Measurements from ENCODE around the gene NR4A1.

DNA sequence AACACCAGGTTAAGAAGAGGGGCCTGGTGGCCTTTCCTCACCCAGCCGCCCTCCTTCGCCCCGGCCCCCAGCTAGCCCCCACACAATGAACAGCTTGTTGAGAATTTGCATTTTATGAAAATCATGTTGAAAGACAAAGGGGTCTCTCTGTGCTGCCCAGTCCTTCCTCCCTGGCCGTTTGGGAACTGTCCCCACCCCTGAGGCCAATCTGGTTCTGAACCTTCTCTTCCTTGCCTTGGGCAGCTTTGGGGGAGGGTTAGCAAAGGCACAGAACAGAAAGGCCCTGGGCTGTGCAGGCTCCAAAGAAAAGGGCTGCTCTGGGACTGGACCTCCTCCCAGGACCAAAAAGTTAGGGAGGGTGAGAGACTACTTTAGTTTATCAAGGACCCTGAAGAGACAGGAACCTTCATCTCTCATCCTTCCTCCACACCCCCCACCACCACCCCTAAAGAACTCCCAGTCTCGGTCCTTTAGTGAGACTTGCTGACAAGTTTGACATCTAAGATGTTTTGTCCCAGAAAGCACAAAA is 43.2 kb upstream of the NR4A1 start:
- TF ChIP-seq, protein P1, sequence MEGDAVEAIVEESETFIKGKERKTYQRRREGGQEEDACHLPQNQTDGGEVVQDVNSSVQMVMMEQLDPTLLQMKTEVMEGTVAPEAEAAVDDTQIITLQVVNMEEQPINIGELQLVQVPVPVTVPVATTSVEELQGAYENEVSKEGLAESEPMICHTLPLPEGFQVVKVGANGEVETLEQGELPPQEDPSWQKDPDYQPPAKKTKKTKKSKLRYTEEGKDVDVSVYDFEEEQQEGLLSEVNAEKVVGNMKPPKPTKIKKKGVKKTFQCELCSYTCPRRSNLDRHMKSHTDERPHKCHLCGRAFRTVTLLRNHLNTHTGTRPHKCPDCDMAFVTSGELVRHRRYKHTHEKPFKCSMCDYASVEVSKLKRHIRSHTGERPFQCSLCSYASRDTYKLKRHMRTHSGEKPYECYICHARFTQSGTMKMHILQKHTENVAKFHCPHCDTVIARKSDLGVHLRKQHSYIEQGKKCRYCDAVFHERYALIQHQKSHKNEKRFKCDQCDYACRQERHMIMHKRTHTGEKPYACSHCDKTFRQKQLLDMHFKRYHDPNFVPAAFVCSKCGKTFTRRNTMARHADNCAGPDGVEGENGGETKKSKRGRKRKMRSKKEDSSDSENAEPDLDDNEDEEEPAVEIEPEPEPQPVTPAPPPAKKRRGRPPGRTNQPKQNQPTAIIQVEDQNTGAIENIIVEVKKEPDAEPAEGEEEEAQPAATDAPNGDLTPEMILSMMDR (IDR thresholded peaks at IDR 0.05): no peak
- TF ChIP-seq POLR2A (IDR thresholded peaks at IDR 0.05): no peak
